GM18861 (cell line): Measurements from ENCODE around the gene PYGB.
"Not testable (repeated sequence)": the region's sequence is repeated elsewhere in the genome, so short reads cannot be mapped to it uniquely, and the experiment has no call there.

ENCODE experiments used
- ATAC-seq: cut with Tn5 transposase; IDR thresholded peaks from one replicate; pipeline ENCODE4 v1.9.1; 2021; ENCODE audit not compliant: unreplicated experiment

The PYGB gene

DNA sequence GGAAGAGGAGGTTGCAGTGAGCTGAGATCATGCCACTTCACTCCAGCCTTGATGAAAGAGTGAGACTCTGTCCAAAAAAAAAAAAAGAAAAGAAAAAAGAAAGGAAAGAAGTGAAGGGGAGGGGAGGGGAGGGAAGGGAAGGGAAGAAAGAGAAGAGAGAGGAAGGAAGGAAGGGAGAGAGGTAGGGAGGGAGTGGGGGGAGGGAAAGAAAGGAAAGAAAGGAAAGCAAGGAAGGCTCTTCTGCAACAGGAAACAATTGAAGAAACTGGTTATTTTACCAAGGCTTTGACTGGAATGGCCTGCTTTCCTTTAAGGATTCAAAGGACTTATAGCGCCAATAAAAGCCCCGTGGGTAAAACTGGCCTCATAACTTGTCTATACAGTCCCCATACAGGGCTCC is 78.1 kb downstream of the PYGB start:
- no peak for ATAC-seq

DNA sequence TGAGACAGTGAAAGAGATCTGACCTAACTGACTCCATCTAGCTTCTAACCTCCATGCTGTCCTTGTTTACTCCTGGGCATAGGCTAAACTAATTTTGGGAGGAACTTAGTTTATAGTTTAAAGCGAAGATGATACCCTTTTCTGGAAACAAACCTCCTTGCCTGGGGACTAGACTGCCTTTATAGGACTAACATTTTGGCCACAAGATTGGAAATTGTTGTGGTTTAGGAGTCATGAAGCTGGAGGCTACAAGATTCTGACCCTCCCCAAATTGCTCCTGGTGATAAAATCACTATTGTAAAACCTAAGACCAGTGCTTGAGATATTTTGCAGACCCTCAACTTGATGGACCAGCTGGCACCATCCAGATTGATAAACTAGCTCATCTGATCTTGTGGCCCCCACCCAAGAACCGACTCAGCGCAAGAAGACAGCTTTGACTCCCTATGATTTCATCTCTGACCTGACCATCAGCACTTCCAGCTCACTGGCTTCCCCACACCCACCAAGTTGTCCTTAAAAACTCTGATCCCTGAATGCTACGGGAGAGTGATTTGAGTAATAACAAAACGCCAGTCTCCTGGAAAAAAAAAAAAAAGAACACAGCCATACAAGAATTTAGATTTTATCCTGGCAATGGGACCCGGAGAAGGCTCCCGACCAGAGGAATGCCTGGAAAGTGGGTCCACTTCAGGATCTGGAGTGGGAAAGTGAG is 79.8 kb downstream of the PYGB start:
- ATAC-seq = no peak

DNA sequence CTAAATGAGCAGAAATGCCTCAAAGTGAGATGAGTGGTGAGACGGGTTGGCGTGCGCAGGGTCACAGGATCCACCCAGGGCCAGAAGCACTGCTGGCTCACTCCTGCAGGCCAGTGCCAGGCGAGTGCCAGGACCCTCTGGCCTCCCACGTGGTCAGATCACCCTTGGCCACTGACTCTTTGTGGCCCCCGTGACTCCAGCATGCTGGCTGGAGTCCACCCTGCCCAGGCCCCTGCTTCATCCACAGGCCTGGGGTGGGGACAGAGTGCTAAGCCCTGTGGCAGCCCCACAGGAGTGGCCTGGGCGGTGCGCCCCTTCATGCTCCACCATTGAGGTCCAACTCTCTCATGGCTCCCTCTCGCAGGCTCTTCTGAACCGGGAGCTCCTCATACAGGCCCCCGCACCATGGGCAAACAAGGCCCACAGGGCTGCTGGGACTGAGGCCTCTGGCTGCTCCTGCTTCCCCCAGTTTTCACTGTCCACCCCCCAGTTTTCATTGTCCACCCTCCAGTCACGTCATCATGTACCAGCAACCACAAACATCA is 81.1 kb downstream of the PYGB start:
- ATAC-seq = no peak

DNA sequence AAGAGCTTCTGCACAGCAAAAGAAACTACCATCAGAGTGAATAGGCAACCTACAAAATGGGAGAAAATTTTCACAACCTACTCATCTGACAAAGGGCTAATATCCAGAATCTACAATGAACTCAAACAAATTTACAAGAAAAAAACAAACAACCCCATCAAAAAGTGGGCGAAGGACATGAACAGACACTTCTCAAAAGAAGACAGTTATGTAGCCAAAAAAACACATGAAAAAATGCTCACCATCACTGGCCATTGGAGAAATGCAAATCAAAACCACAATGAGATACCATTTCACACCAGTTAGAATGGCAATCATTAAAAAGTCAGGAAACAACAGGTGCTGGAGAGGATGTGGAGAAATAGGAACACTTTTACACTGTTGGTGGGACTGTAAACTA is 87.1 kb downstream of the PYGB start:
- ATAC-seq = not testable (repeated sequence)

DNA sequence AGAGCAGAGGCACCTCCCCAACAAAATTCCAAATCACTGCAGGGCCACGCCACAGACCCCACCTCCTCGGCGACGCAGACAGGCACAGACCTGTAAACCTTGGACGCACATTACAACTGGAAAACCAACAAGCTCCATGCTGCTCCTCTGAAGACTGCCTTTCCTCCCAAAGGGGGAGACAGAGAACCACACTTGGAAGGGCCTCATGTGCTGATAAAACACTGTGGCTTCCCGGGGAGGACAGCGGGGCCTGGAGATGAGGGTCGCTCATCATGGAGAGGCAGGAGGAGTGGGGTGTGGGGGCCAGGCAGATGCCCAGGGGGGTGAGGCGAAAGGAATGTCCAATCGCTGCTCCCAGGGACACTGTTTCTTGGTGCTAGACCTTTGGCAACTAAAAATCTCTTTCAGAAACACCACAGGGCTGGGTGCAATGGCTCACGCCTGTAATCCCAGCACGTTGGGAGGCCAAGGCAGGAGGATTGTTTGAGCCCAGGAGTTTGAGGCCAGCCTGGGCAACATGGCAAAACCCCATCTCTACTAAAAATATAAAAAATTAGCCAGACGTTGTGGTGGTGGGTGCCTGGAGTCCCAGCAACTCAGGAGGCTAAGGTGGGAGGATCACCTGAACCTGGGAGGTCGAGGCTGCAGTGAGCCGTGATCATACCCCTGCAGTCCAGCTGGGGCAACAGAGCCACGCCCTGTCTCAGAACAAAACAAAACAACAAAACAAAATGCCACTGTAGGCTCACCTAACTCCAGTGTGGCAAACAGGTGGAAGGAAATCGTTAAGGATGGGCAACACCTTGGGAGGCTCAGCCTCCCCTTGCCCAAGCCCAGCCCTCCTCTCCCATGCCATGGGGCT is 88.9 kb downstream of the PYGB start:
- no peak for ATAC-seq

DNA sequence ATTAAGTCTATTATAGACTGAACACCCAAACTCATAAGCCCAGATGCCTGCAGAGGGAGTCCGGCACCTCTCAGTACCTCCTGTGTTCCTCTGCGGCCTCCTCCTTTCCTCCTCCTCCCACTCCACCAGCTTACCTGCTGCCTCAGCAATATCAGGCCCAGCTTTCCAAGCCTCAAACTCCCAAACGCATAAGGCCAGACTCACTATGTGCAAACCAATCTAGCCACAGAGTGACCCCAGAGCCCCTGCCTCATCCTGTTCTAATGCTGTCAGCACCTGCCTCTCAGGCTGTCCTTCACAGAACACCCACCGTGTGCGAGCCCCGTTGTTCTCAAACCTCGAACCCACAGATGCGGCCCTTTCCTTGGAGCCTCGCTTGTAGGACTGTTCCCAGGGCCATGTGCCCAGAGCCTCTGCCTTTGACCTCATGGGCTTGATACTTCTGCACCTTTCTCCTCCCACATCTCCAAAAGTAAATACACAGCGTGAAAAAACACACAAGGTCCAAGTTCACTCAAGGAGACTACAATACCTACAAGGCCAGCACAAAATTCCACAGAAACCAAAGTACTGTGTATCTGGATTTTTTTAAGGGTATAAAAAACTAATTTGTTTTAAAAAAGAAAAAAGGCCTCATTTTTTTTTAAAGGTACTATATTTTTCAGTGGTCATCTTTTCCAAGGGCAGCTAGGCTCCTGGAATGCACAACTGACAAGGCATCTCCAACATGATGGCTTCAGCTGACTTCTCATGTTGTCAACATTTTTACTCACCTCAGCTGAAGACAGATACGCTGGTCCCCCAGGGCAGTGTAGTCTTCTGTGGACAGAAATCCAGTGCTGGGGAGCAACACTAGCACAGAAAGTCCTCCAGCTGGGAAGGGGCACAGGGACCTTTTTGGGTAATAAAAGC is 90.5 kb downstream of the PYGB start:
- ATAC-seq = no peak

DNA sequence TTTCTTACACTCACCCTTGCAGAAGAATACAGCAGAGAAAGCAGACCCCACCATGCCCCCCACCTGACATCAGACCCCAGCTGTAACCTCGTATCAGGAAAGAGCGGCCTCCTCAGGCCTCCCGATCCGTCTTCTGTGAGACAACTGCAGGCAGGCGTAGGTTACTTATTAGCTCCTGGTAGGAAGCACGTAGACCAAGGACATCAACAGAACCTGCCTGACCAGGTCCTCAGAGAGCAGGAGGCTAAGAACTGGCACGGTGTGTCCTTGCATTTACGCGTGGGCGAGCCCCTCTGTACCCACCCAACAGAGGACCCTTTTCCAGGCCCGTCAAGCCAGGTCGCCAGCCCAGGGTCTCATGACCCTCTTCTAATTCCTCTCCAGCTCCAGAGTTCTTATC is 91.7 kb downstream of the PYGB start:
- ATAC-seq = no peak

DNA sequence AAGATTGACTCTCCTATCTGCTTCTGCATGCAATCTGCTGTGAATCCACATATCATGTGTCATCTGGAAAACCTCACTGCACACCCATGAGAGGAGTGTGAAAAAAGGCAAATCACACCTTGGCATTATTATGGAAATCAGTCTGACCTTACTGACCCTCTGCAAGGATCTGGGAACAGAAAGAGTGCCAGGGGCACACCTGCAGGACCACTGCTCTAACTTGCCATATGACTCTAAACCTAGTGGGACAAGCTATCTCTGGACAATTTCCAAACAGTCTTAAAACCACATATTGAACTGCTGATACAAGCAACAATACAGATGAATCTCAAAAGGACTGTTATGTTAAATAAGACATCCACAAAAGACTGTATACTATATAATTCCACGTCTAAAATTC is 92.5 kb downstream of the PYGB start:
- ATAC-seq = no peak

DNA sequence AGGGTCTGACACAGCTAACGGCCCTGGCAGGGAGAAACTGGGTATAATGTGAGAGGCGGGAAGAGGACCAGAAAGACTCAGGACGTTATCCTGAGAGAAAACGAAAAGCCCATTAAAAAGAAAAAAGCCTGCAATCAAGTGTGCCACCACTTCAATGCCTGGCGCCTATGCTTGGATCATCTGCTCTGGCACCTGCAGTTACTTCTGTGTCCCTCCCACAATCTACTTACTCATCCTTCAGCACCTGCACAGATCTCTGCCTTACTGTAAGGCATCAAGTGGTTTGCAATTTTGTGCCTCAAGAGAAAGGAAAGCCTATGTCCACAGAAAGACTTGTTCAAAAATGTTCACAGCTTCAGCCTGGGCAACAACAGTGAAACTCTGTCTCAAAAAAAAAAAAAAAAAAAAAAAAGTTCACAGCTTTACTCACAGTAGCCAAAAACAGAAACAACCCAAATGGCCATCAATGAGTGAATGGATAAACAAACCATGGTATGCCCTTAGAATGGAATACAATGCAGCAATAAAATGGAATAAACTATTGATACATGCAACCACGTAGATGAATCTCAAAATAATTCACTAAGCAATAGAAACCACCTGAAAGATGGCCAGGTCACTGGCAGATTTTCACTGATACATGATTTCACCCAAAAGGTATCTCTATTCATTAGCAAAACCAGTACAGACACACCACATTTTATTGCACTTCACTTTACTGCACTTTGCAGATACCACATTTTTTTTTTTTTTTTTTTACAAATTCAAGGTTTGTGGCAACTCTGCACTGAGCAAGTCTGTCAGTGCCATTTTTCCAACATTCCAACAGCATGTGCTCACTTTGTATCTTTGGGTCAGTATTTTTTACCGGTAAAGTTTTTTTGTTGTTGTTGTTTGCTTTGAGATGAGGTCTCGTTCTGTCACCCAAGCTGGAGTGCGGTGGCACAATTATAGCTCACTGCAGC is 94.1 kb downstream of the PYGB start:
- ATAC-seq = no peak

DNA sequence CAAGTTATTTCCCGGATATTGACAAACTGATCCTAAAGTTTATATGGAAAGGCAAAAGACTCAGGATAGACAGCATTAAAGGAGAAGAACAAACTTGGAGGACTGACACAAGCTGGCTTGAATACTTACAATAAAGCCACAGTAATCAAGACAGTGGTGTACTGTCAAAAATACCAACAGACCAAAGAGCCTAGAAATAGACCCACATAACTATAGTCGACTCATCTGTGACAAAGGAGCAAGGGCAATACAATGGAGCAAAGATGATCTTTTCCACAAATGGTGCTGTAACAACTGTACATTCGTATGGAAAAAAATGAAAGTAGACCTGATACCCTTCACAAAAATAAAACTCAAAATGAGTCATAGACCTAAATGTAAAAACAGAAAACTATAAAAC is 96.7 kb downstream of the PYGB start:
- ATAC-seq = no peak

DNA sequence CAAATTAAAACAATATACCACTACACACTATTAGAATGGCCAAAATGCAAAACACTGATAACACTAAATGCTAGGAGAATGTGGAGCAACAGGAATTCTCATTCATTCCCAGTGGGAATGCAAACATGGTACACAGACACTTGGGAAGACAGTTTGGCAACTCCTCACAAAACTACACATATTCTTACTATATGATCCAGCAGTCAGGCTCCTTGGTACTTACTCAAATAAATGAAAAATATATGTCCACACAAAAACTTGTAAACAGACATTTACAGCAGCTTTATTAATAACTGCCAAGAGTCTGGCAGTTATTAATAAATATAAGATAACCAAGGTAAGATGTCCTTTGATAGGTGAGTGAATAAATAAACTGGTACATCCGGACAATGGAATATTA is 97.8 kb downstream of the PYGB start:
- ATAC-seq = no peak

DNA sequence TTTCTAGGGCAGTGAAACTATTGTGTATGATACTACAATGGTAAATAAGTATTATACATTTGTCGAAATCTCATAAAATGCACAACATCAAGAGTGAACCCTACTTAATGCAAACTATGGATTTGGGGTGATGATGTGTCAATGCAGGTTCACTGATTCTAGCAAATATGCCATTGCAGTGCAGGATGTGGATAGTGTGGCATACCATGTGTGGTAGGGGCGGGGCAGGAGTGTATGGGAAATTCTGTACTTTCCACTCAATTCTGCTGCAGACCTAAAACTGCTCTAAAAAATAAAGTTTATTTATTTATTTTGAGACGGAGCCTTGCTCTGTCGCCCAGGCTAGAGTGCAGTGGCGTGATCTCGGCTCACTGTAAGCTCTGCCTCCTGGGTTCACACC is 98.5 kb downstream of the PYGB start:
- ATAC-seq = no peak
